ENCODE data around the gene SENP5. TPM values are rescaled to one million over a fixed set of nuclear protein-coding genes. Genes with fewer than 3 reads are reported as not detected.
"Not testable (repeated sequence)": the region's sequence is repeated elsewhere in the genome, so short reads cannot be mapped to it uniquely, and the experiment has no call there.

The SENP5 gene
- polyA plus RNA-seq, 3 donors from 2014 or later: 8.2 to 12.7 (median 8.3) TPM

DNA sequence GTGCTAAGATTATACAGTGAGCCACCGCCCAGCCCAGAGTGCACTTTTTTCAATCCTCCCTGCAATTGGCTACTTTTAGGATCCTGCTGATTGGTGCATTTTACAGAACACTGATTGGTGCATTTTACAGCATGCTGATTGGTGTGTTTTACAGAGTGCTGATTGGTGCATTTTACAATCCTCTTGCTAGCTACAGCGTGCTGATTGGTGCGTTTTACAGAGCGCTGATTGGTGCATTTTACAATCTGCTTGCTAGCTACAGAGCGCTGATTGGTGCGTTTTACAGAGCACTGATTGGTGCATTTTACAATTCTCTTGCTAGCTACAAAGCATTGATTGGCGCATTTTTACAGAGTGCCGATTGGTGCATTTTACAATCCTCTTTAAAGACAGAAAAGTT is 4.7 kb upstream of the SENP5 start:
- not testable (repeated sequence) for H3K9me3 Mint-ChIP-seq, DNase-seq, H3K4me1 Mint-ChIP-seq, H3K27ac Mint-ChIP-seq, H3K36me3 Mint-ChIP-seq, H3K4me3 Mint-ChIP-seq
- H3K27me3 Mint-ChIP-seq (ENCODE audit: low read depth in 3 of 3): peaks cover 3 to 13% (median 5%) of the 10 kb centered on the region in 3 donors

DNA sequence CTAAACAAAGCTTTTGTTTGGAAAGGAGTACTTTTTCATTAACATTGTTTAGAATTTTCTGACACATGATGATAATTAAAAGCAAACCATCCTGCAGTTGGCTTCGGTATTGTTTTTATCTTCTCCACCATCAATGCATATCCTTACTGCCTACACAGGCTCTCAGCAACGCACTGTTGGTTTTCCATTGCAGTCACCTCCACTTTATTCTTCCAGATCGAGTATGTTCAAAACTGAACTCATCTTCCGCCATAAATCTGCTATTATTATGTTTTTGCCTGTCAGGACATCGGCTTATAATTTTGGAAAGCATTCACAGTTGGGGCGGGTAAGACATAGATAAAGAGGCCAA is 589 bp upstream of the SENP5 start:
- peaks cover 24 to 34% of the 10 kb centered on the region in 2 donors for H3K4me1 Mint-ChIP-seq
- H3K27ac Mint-ChIP-seq: peak overlapping the region; percentile 93 to 98 (median 94)
- no peaks in the 10 kb centered on the region for H3K36me3 Mint-ChIP-seq
- no peaks in the 10 kb centered on the region for H3K9me3 Mint-ChIP-seq
- H3K4me3 Mint-ChIP-seq: peak overlapping the region; percentile 87 to 94 (median 90)
- no peak for DNase-seq
- H3K27me3 Mint-ChIP-seq (ENCODE audit: low read depth in 3 of 3): peaks cover 5 to 17% (median 9%) of the 10 kb centered on the region in 3 donors

DNA sequence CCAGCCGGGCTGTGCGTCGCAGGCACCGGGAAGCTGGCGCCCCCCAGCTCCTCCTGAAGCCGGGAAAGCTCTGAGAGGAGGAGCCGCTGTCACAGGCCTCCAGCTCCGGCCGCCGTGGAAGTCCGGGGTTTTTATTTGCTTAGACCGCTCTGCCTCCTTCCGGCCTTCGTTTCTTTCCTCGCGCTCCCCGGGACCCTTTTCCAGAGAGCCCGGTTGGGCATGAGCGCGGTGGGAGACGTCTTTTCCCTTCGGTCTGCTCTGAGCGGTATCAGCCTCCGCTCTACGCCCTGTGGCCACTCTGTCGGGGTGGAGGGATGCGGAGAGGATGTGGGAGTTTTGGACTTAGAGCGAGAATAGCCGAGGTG is 559 bp downstream of the SENP5 start:
- peaks cover 5 to 15% (median 7%) of the 10 kb centered on the region in 3 donors for H3K27me3 Mint-ChIP-seq (ENCODE audit: low read depth in 3 of 3)
- DNase-seq: peak in 1 of 3 donors; percentile 29
- H3K4me3 Mint-ChIP-seq: peak overlapping the region; percentile 93 to 97 (median 97)
- peak overlapping the region; percentile 95 to 99 (median 97) for H3K27ac Mint-ChIP-seq
- peaks cover 28 to 36% of the 10 kb centered on the region in 2 donors for H3K4me1 Mint-ChIP-seq
- no peaks in the 10 kb centered on the region for H3K36me3 Mint-ChIP-seq
- H3K9me3 Mint-ChIP-seq: no peaks in the 10 kb centered on the region

DNA sequence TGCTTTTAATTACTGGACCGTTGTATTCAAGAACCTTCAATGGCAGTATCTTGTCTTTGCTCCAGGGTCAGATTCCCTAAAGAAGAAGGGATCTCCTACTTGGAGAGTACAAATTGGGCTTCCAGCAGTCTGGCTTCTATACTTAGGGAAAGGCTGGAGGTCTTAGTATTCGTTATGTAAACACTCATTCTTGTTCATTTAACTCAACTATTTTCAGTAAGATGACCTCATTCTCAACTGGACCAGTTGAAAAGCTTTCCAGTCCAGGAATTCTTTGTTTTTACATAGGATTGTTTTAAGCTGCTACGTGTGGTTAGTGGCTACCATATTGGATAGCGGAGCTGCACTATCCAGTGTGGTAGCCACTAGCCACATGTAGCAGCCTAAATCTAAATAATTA is 4.6 kb downstream of the SENP5 start:
- Mint-ChIP-seq H3K4me3 (no peak overlapping the region), H3K27me3 (ENCODE audit: low read depth in 3 of 3) (peaks cover 4 to 8% (median 4%) of the 10 kb centered on the region in 3 donors), H3K36me3 (no peaks in the 10 kb centered on the region), H3K9me3 (no peaks in the 10 kb centered on the region), H3K4me1 (peaks cover 36 to 49% of the 10 kb centered on the region in 2 donors), H3K27ac (no peak overlapping the region)
- no peak for DNase-seq

DNA sequence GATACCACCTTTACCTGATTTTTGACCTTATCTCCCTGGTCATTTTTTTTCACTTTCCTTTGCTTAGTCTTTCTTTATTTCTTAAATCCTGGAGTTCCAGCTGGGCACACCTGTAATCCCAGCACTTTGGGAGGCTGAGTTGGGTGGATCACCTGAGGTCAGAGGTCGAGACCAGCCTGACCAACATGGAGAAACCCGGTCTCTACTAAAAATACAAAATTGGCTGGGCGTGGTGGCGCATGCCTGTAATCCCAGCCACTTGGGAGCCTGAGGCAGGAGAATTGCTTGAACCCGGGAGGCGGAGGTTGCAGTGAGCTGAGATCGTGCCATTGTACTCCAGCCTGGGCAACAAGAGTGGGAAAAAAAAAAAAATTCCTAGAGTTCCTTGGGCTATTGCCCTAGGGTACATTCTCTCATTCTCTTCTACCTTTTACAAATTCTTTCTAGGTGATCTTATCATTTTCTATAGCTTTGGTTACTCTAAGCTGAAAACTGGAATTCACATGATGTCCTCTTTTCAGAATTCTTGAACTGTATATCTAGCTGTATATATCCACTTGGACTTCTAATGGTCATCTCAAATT is 6.9 kb downstream of the SENP5 start:
- H3K4me3 Mint-ChIP-seq; H3K36me3 Mint-ChIP-seq; H3K9me3 Mint-ChIP-seq; DNase-seq; H3K27me3 Mint-ChIP-seq (ENCODE audit: low read depth in 3 of 3): not testable (repeated sequence)
- H3K4me1 Mint-ChIP-seq: peaks cover 40 to 57% of the 10 kb centered on the region in 2 donors
- peak overlapping the region in 3 of 6 donors; percentile 28 to 35 (median 35) for H3K27ac Mint-ChIP-seq

DNA sequence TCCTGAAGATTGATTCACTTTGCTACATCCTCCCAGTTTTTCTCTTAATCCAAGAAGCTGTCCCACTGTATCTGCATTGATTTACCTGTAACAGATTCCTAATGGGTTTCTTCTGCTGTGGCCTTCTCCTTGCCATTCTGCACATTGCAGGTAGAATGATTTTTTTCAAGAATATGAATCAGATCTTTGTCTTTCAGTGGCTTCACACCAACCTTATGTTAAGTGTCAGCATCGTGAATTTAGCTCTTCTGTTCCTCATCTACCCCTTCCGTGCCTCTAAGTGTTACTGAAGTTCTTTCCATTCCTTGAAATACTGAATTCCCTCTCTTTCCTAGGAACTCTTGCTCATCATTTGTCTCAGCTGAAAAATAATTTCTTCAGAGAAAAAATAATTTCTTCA is 7.5 kb downstream of the SENP5 start:
- H3K4me3 Mint-ChIP-seq: no peak overlapping the region
- H3K27ac Mint-ChIP-seq: peak overlapping the region in 1 of 6 donors; percentile 28
- H3K9me3 Mint-ChIP-seq: no peaks in the 10 kb centered on the region
- DNase-seq: no peak
- peaks cover 35 to 52% of the 10 kb centered on the region in 2 donors for H3K4me1 Mint-ChIP-seq
- H3K36me3 Mint-ChIP-seq: no peaks in the 10 kb centered on the region
- peaks cover 0 to 3% (median 0%) of the 10 kb centered on the region in 3 donors for H3K27me3 Mint-ChIP-seq (ENCODE audit: low read depth in 3 of 3)

DNA sequence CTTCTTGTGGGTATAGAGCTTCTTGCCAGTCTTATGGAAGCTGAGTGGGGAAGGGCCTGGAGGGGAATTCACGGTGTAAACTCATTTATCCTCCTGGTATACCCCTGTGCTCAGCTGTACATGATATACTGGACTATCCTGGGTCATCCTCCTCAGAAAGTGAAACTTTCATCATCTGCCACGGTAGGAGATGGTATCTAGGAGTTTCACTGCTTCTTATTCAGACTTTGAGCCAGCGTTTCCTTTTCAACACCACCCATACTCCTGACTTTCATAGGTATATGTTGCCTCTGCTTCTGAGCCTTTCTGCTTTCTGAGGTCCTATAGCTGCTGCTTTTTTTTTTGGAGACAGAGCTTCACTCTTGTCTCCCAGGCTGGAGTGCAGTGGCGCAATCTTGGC is 15.6 kb downstream of the SENP5 start:
- peaks cover 0 to 4% (median 4%) of the 10 kb centered on the region in 3 donors for H3K36me3 Mint-ChIP-seq
- H3K4me1 Mint-ChIP-seq: peaks cover 20 to 49% of the 10 kb centered on the region in 2 donors
- H3K4me3 Mint-ChIP-seq: no peak overlapping the region
- H3K27me3 Mint-ChIP-seq (ENCODE audit: low read depth in 3 of 3): peaks cover 0 to 3% (median 0%) of the 10 kb centered on the region in 3 donors
- no peaks in the 10 kb centered on the region for H3K9me3 Mint-ChIP-seq
- H3K27ac Mint-ChIP-seq: no peak overlapping the region
- DNase-seq: no peak

DNA sequence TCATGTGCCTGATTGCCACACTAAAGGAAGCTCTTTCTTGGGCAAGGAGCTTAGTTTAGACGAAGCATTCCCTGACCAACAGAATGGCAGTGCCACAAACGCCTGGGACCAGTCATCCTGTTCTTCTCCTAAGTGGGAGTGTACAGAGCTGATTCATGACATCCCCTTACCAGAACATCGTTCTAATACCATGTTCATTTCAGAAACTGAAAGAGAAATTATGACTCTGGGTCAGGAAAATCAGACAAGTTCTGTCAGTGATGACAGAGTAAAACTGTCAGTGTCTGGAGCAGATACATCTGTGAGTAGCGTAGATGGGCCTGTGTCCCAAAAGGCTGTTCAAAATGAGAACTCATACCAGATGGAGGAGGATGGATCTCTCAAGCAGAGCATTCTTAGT is 18.4 kb downstream of the SENP5 start:
- no peak for DNase-seq
- Mint-ChIP-seq H3K27ac (no peak overlapping the region), H3K4me3 (no peak overlapping the region), H3K27me3 (ENCODE audit: low read depth in 3 of 3) (peaks cover 0 to 2% (median 0%) of the 10 kb centered on the region in 3 donors), H3K4me1 (peaks cover 18 to 50% of the 10 kb centered on the region in 2 donors), H3K9me3 (no peaks in the 10 kb centered on the region), H3K36me3 (peaks cover 0 to 4% (median 4%) of the 10 kb centered on the region in 3 donors)

DNA sequence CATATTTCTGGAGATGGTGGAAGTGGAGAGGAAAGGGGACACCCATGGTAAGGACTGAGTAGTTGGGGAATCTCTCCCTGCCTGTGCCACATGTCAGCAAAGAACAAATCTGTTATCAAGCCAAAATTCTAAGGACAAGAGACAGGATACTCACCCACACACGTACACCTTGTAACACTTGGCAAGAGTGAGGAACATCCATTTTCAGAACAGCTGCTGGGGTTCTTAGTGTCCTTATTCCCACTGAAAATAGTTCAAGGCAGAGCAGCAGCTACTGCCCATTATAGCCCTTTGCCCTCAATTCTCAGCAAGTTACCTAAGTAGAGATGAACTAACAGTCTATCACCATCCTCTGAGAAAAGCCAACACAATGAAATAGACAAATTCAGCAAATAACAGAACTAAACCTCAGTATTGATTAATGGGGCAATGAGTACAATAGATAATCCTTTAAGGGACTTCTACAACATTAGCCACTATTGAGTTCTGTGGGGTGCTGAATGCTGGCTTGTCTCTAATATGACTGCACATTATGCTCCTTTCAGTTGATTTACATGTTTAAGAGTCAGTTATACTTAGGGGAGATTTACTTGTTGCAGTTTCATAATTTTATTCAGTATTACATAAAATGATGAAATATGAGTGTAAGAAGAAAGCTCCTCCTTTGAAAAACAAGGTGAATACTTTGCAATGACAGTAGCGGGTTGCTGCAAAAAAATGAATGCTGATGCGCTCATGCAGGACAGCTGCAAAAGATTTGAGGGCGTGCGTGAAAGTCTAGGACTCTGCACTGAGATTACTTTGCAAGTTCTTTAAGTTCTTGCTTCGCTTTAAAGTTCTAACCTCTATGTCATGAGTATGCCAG is 22.4 kb downstream of the SENP5 start:
- no peaks in the 10 kb centered on the region for H3K9me3 Mint-ChIP-seq
- H3K4me1 Mint-ChIP-seq: peaks cover 11 to 29% of the 10 kb centered on the region in 2 donors
- no peak overlapping the region for H3K4me3 Mint-ChIP-seq
- H3K27ac Mint-ChIP-seq: peak overlapping the region in 1 of 6 donors; percentile 10
- peaks cover 0 to 3% (median 0%) of the 10 kb centered on the region in 3 donors for H3K27me3 Mint-ChIP-seq (ENCODE audit: low read depth in 3 of 3)
- peaks cover 0 to 4% (median 4%) of the 10 kb centered on the region in 3 donors for H3K36me3 Mint-ChIP-seq
- no peak for DNase-seq

DNA sequence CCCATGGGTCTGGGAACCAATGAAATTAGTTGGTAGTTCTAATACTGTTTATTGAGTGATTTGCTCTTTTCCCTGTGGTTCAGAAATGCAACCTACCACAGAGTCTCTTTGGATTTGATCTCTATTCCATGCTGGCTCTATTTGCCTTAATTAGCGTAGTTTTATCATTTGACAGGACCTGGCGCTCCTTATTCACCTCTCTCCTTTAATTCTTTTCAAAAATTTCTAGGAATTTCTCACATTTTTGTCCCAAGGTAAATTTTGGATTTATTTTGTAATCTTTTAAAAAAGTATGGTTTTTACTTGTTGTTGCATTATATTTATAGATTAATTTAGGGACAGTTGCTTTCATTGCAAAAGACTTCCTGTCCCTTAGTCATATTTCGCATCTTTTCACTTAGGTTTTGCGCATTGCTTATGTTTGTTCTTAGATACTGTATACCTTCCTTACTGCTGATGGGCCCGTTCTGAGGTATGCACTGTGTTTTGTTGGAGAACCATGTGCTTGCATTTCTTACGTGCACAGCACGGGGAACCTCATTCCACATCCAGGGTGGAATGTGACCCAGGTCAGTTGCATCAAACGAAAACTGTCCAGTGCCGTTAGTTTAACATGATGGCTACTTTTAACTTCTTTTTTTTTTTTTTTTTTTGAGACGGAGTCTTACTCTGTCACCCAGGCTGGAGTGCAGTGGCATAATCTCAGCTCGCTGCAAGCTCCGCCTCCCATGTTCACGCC is 27.0 kb downstream of the SENP5 start:
- Mint-ChIP-seq H3K27me3 (ENCODE audit: low read depth in 3 of 3) (peaks cover 0 to 4% (median 3%) of the 10 kb centered on the region in 3 donors), H3K36me3 (peaks cover 0 to 2% (median 0%) of the 10 kb centered on the region in 3 donors), H3K27ac (no peak overlapping the region), H3K4me3 (no peak overlapping the region), H3K4me1 (peaks cover 12 to 26% of the 10 kb centered on the region in 2 donors), H3K9me3 (no peaks in the 10 kb centered on the region)
- no peak for DNase-seq

DNA sequence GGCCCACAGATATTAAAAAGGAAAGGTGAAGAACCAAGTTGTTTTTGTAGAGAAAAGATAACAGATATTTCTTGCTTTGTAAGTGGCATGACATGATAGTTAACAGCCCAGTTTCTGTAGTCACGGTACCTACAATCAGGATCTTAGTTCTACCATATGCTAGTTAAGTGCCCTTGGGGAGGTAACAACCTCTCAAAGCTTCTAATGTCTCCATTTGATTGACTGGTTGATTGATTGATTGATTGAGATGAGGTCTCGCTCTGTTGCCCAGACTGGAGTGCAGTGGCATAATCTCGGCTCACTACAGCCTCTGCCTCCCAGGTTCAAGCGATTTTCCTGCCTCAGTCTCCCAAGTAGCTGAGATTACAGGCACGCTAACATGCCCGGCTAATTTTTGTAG is 28.5 kb downstream of the SENP5 start:
- Mint-ChIP-seq H3K4me3 (no peak overlapping the region), H3K4me1 (peaks cover 7 to 17% of the 10 kb centered on the region in 2 donors), H3K27ac (no peak overlapping the region), H3K36me3 (peaks cover 0 to 8% (median 4%) of the 10 kb centered on the region in 3 donors), H3K9me3 (no peaks in the 10 kb centered on the region), H3K27me3 (ENCODE audit: low read depth in 3 of 3) (peaks cover 0 to 7% (median under 1%) of the 10 kb centered on the region in 3 donors)
- DNase-seq: no peak

DNA sequence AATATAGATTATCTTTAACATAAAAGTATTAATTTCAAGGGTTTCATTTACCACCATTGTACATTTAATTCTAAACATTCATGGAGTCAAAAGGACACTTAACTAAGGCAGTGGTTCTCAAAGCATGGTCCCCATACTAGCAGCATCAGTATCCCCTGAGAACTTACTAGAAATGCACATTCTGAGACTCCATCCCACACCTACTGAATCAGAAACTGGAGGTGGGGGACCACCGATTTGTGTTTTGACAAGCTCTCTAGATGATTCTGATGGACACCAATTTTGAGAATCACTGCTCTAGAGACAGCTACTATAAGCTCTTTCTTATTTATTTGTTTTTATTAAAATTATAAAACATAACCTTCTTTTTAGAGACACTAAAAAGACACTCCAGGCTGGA is 34.0 kb downstream of the SENP5 start:
- no peak overlapping the region for H3K27ac Mint-ChIP-seq
- no peak overlapping the region for H3K4me3 Mint-ChIP-seq
- H3K4me1 Mint-ChIP-seq: peaks cover 0 to 2% of the 10 kb centered on the region in 2 donors
- H3K27me3 Mint-ChIP-seq (ENCODE audit: low read depth in 3 of 3): peaks cover 0 to 7% (median 0%) of the 10 kb centered on the region in 3 donors
- H3K9me3 Mint-ChIP-seq: no peaks in the 10 kb centered on the region
- DNase-seq: no peak
- H3K36me3 Mint-ChIP-seq: peaks cover 9 to 32% (median 28%) of the 10 kb centered on the region in 3 donors

DNA sequence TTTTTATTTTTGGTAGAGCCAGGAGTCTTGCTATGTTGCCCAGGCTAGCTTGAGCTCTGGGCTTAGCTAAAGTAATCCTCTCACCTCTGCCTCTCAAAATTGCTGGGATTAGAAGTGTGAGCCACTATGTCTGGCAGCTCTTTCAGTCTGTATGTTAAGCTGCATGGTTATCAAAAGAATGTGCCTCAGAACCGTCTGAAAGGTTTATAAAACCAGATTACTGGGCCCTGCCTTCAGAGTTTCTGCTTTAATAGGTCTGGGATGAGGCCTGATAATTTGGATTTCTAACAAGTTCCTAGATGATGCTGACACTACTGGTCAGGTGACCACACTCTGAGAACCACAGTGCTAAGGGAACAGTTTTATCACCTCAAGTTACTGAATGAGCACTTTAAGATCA is 34.6 kb downstream of the SENP5 start:
- Mint-ChIP-seq H3K36me3 (peaks cover 11 to 35% (median 31%) of the 10 kb centered on the region in 3 donors), H3K9me3 (no peaks in the 10 kb centered on the region), H3K4me1 (no peaks in the 10 kb centered on the region), H3K27me3 (ENCODE audit: low read depth in 3 of 3) (peaks cover 0 to 7% (median 0%) of the 10 kb centered on the region in 3 donors), H3K27ac (no peak overlapping the region), H3K4me3 (no peak overlapping the region)
- DNase-seq: no peak

DNA sequence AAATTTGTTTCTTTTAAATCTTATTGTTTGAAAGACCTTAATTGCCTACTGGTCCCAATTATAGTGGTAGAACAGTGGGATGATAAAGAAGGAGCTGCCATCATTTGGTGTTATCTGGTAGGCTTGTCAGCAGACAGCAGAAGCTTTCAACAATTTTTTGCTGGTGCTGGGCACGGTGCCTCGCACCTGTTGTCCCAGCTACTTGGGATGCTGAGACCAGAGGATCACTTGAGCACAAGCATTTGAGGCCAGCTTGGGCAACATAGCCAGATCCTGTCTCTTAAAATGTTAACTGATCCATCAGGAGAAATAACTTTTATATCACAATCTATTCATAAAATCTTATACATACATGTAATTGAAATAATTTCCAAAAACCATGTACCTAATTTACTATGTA is 36.0 kb downstream of the SENP5 start:
- H3K4me1 Mint-ChIP-seq: no peaks in the 10 kb centered on the region
- H3K36me3 Mint-ChIP-seq: peaks cover 15 to 35% (median 35%) of the 10 kb centered on the region in 3 donors
- H3K4me3 Mint-ChIP-seq: no peak overlapping the region
- no peaks in the 10 kb centered on the region for H3K9me3 Mint-ChIP-seq
- H3K27me3 Mint-ChIP-seq (ENCODE audit: low read depth in 3 of 3): peaks cover 0 to 5% (median 0%) of the 10 kb centered on the region in 3 donors
- H3K27ac Mint-ChIP-seq: peak overlapping the region in 1 of 6 donors; percentile 16
- no peak for DNase-seq
